ENCODE data around the gene PTPN6.

DNA sequence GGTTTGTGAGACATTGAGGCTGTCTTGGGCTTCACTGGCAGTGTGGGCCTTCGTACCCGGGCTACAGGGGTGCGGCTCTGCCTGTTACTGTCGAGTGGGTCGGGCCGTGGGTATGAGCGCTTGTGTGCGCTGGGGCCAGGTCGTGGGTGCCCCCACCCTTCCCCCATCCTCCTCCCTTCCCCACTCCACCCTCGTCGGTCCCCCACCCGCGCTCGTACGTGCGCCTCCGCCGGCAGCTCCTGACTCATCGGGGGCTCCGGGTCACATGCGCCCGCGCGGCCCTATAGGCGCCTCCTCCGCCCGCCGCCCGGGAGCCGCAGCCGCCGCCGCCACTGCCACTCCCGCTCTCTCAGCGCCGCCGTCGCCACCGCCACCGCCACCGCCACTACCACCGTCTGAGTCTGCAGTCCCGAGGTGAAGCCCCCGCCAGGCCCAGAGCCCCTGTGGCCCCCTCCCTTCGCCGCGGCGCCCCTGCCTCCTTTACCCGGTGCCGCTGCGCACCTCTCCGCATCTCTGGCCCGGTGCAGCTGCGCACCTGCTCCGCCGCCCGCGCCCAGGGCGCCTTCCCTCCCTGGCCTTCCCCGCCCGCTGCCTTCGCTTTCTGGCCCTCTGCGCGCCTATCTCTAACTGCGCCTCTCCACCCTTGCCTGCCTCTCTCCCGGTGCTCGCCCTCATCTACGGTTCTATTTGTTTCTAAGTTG lies 36.8 kb upstream of the PTPN6 start, which contains the start of gene ENO2:
- TF ChIP-seq, protein P1, sequence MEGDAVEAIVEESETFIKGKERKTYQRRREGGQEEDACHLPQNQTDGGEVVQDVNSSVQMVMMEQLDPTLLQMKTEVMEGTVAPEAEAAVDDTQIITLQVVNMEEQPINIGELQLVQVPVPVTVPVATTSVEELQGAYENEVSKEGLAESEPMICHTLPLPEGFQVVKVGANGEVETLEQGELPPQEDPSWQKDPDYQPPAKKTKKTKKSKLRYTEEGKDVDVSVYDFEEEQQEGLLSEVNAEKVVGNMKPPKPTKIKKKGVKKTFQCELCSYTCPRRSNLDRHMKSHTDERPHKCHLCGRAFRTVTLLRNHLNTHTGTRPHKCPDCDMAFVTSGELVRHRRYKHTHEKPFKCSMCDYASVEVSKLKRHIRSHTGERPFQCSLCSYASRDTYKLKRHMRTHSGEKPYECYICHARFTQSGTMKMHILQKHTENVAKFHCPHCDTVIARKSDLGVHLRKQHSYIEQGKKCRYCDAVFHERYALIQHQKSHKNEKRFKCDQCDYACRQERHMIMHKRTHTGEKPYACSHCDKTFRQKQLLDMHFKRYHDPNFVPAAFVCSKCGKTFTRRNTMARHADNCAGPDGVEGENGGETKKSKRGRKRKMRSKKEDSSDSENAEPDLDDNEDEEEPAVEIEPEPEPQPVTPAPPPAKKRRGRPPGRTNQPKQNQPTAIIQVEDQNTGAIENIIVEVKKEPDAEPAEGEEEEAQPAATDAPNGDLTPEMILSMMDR (conservative IDR thresholded peaks at IDR 0.05 in 1 of 2, IDR thresholded peaks at IDR 0.05 in 1 of 2; ENCODE audit: low read depth in 1 of 2, low read length in 2 of 2) = no peak
- TF ChIP-seq EZH2 (IDR thresholded peaks at IDR 0.05; ENCODE audit: low read length, missing control alignments) = no peak

All from fibroblast of lung (primary cell).